ENCODE data around the gene GSN. TPM values are rescaled to one million over a fixed set of nuclear protein-coding genes. Genes with fewer than 3 reads are reported as not detected.

GSN gene
- total RNA-seq, 1 donor from 2014 or later = 84.7 TPM

DNA sequence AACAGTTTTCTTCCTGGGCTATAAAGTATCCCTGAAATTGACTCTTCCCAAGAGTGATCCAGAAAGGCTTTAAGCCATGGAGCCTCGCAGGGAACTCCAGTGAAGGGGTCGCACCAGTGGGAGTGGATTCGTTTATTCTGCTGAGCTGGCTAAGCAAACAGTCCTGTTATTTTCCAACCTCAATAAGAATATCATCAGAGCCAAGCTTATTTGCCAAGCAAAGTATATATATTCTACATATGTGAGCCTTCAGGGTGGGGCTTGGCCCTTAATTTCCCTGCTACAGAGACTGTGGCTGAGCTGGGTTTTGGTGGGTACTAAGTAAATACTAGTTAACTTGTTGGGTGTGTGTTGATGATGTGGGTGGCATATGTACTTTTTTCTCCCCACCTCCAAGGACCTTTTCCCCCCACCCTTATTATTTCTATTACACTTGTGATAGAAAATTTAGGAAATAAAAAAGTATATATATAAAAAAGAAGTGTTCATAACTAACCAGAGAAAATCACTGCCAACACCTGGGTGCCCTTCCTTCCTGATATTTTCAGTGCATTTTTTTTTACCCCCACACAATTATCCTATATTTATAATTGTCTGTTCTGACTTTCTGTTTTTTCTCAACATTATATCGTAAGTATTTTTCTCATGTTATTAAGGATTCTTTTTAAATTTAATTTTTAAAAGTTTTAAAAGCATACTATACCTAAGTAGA, 5.3 kb downstream of the GSN start:
- no peak for DNase-seq (ENCODE audit: low read depth, low spot score)
- Mint-ChIP-seq H3K4me3 (no peak overlapping the region), H3K27me3 (ENCODE audit: low read depth) (peaks cover 21% of the 10 kb centered on the region), H3K27ac (ENCODE audit: unreplicated experiment) (no peak overlapping the region), H3K4me1 (peaks cover 57% of the 10 kb centered on the region), H3K36me3 (ENCODE audit: low read depth) (no peaks in the 10 kb centered on the region), H3K9me3 (no peaks in the 10 kb centered on the region)
- TF ChIP-seq, protein P1, sequence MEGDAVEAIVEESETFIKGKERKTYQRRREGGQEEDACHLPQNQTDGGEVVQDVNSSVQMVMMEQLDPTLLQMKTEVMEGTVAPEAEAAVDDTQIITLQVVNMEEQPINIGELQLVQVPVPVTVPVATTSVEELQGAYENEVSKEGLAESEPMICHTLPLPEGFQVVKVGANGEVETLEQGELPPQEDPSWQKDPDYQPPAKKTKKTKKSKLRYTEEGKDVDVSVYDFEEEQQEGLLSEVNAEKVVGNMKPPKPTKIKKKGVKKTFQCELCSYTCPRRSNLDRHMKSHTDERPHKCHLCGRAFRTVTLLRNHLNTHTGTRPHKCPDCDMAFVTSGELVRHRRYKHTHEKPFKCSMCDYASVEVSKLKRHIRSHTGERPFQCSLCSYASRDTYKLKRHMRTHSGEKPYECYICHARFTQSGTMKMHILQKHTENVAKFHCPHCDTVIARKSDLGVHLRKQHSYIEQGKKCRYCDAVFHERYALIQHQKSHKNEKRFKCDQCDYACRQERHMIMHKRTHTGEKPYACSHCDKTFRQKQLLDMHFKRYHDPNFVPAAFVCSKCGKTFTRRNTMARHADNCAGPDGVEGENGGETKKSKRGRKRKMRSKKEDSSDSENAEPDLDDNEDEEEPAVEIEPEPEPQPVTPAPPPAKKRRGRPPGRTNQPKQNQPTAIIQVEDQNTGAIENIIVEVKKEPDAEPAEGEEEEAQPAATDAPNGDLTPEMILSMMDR (conservative IDR thresholded peaks at IDR 0.05) = no peak

GRCh38 chr9:121274851-121275250, 6.9 kb downstream of the GSN start:
- H3K4me3 Mint-ChIP-seq = no peak overlapping the region
- TF ChIP-seq, protein P1 (conservative IDR thresholded peaks at IDR 0.05) = no peak
- no peak overlapping the region for H3K27ac Mint-ChIP-seq (ENCODE audit: unreplicated experiment)
- H3K36me3 Mint-ChIP-seq (ENCODE audit: low read depth) = no peaks in the 10 kb centered on the region
- H3K27me3 Mint-ChIP-seq (ENCODE audit: low read depth) = peaks cover 4% of the 10 kb centered on the region
- DNase-seq (ENCODE audit: low read depth, low spot score) = no peak
- peaks cover 59% of the 10 kb centered on the region for H3K4me1 Mint-ChIP-seq
- no peaks in the 10 kb centered on the region for H3K9me3 Mint-ChIP-seq

DNA sequence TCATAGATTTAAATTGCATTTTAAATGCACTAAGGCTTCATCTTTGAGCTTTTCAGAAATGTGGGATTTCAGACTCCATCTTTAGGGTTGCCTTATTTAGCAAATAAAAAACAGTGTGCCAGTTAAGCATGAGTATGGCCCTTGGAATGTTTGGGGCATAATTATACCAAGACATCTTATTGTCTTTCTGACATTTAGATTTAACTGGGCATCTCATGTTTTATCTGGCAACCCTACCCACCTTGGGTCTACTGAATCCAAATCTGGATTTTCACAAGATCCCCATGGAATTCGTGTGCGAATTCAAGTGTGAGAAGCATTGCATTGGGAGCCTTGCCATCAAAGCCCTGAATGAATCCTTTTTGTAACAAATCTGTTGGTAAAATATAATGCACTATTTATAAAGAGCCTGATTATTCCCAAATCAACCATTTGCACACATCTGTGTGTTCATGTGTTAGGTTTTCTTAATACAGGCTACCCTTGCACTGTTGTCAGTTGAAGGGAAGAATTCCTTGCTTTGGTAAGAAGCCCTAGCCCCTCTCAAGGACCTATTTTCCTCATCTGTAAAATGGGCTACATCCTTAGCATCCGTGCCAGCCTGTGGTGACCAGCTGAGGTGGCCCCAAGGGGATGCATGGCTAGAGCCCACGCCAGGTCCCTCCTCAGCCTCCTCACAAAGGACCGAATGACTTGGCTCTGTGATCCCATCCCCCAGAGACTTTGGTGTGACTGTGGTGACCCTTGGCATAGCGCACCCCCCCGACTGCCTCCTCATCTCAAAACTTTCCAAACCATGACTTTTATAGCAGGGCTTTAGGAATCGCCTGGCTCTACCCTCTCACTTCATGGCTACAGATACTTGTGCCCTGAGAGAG, 8.1 kb downstream of the GSN start:
- no peak overlapping the region for H3K4me3 Mint-ChIP-seq
- H3K27ac Mint-ChIP-seq (ENCODE audit: unreplicated experiment) = no peak overlapping the region
- peaks cover 59% of the 10 kb centered on the region for H3K4me1 Mint-ChIP-seq
- no peaks in the 10 kb centered on the region for H3K36me3 Mint-ChIP-seq (ENCODE audit: low read depth)
- H3K9me3 Mint-ChIP-seq = no peaks in the 10 kb centered on the region
- H3K27me3 Mint-ChIP-seq (ENCODE audit: low read depth) = no peaks in the 10 kb centered on the region
- TF ChIP-seq, protein P1 (conservative IDR thresholded peaks at IDR 0.05) = no peak
- DNase-seq (ENCODE audit: low read depth, low spot score) = no peak

GRCh38 chr9:121277026-121277425, 9.1 kb downstream of the GSN start:
- Mint-ChIP-seq H3K27ac (ENCODE audit: unreplicated experiment) (no peak overlapping the region), H3K9me3 (no peaks in the 10 kb centered on the region), H3K36me3 (ENCODE audit: low read depth) (no peaks in the 10 kb centered on the region), H3K4me1 (peaks cover 50% of the 10 kb centered on the region), H3K27me3 (ENCODE audit: low read depth) (no peaks in the 10 kb centered on the region), H3K4me3 (no peak overlapping the region)
- DNase-seq (ENCODE audit: low read depth, low spot score) = no peak
- TF ChIP-seq, protein P1 (conservative IDR thresholded peaks at IDR 0.05) = no peak

GRCh38 chr9:121277518-121278295, 9.7 kb downstream of the GSN start:
- Mint-ChIP-seq H3K9me3 (no peaks in the 10 kb centered on the region), H3K27ac (ENCODE audit: unreplicated experiment) (no peak overlapping the region)
- DNase-seq (ENCODE audit: low read depth, low spot score) = no peak

More at GRCh38 chr9:121277518-121278295, 9.7 kb downstream of the GSN start:
- H3K4me1 Mint-ChIP-seq = peaks cover 50% of the 10 kb centered on the region
- no peaks in the 10 kb centered on the region for H3K36me3 Mint-ChIP-seq (ENCODE audit: low read depth)
- H3K27me3 Mint-ChIP-seq (ENCODE audit: low read depth) = no peaks in the 10 kb centered on the region
- TF ChIP-seq, protein P1 (conservative IDR thresholded peaks at IDR 0.05) = no peak
- no peak overlapping the region for H3K4me3 Mint-ChIP-seq

Data from neural crest cell (in vitro differentiated cells).